K562 (cell line): ENCODE results near the gene TCF20. TPM values are rescaled to one million over a fixed set of nuclear protein-coding genes. Genes with fewer than 3 reads are reported as not detected.

Experiments
- ATAC-seq: fragments of 200-7000 bp; cut with Tn5 transposase; 3 replicates; pipeline ENCODE4 v1.9.1; 2020; ENCODE audit warnings: moderate library complexity
- BruUV-seq: library from RNA; stranded (reverse); fragments of 400-500 nt; replicated peaks from 2 replicates; lab custom pipeline; 2021; lab: Mats Ljungman, UMichigan
- CTCF ChIA-PET: fragments of 300-600 bp; formaldehyde crosslinking; extraction: SDS; loops from one replicate; lab custom pipeline; 2021; ENCODE audit warnings: low intra/inter-chr PET ratio; lab: Yijun Ruan, JAX
- POLR2A ChIA-PET: fragments of 300-600, 350-650 bp; sonication (Branson Sonifier 250); formaldehyde crosslinking; extraction: SDS; loops from one replicate; lab custom pipeline; 2021; ENCODE audit warnings: antibody characterized with exemption, inconsistent platforms; lab: Yijun Ruan, JAX
- DNase-seq, 4 experiments: peaks; one replicate each; pipeline versions ENCODE4 v3.0.0 to v3.0.0-alpha.2; 2011 to 2018; ENCODE audit warnings: low spot score in 3 of 4, mixed read lengths in 3 of 4; ENCODE audit errors: extremely low read depth in 1 of 4
- FAIRE-seq: peaks from 2 replicates; lab custom pipeline; 2011; peaks lifted over from hg19 to GRCh38; lab: Jason Lieb, UNC
- H2AFZ ChIP-seq: 2 replicates; pipeline ENCODE4 v1.6.0; 2011; ENCODE audit warnings: low read depth, low read length, control low read depth, inconsistent platforms
- H3K27ac ChIP-seq: fragments of 200-600 bp; 3 replicates; pipeline ENCODE4 v1.8.0; 2011; ENCODE audit warnings: low read depth, mild to moderate bottlenecking, control low read depth, inconsistent platforms, low read length, moderate library complexity, mixed read lengths; ENCODE audit errors: extremely low read depth
- H3K27me3 ChIP-seq, 2 experiments: fragments of 300-600 bp in 1 of 2; 2 replicates in 1 of 2; 3 replicates in 1 of 2; pipeline versions ENCODE4 v1.6.0 to v1.8.0; 2011; ENCODE audit warnings: inconsistent platforms in 2 of 2, low read length in 2 of 2, mild to moderate bottlenecking in 1 of 2, mixed read lengths in 1 of 2, moderate library complexity in 1 of 2; ENCODE audit not compliant: control insufficient read depth in 2 of 2, insufficient read depth in 2 of 2
- H3K36me3 ChIP-seq: fragments of 300-600 bp; 3 replicates; pipeline ENCODE4 v1.8.0; 2011; ENCODE audit warnings: mild to moderate bottlenecking, low read length, inconsistent platforms; ENCODE audit not compliant: control insufficient read depth, insufficient read depth
- H3K4me1 ChIP-seq, 2 experiments: fragments of 200-600 bp in 1 of 2; replicated peaks in 1 of 2; 2 replicates in 1 of 2; 3 replicates in 1 of 2; pipeline versions ENCODE4 v1.5.1 to v1.8.0; 2011; ENCODE audit warnings: inconsistent platforms in 2 of 2, low read length in 2 of 2, mild to moderate bottlenecking in 1 of 2, mixed read lengths in 1 of 2, moderate library complexity in 1 of 2; ENCODE audit not compliant: control insufficient read depth in 2 of 2, insufficient read depth in 2 of 2
- H3K4me2 ChIP-seq: 2 replicates; pipeline ENCODE4 v1.6.1; 2011; ENCODE audit warnings: low read length, control low read depth, inconsistent platforms, mixed read lengths; ENCODE audit not compliant: insufficient read depth
- H3K4me3 ChIP-seq: fragments of 200-600 bp; sonication (generic), shearing (Covaris generic); 2 replicates; pipeline ENCODE4 v1.5.1; 2016; ENCODE audit warnings: control low read depth, inconsistent platforms
- H3K79me2 ChIP-seq: fragments of 200-600 bp; 3 replicates; pipeline ENCODE4 v1.8.0; 2011; ENCODE audit warnings: low read length, inconsistent platforms; ENCODE audit not compliant: control insufficient read depth, insufficient read depth
- H3K9ac ChIP-seq, 2 experiments: 2 replicates each; pipeline versions ENCODE4 v1.6.0 to v1.6.1; 2011; ENCODE audit warnings: low read depth in 2 of 2, low read length in 2 of 2, control low read depth in 1 of 2, inconsistent platforms in 1 of 2, mild to moderate bottlenecking in 1 of 2, mixed read lengths in 1 of 2; ENCODE audit not compliant: insufficient read depth in 1 of 2
- H3K9me1 ChIP-seq: one replicate; pipeline ENCODE4 v1.6.0; 2011; ENCODE audit warnings: inconsistent platforms, mild to moderate bottlenecking, low read length, moderate library complexity; ENCODE audit not compliant: control insufficient read depth, insufficient read depth
- H3K9me3 ChIP-seq: replicated peaks from 2 replicates; pipeline ENCODE4 v1.5.1; 2011; ENCODE audit warnings: low read depth, low read length, inconsistent platforms; ENCODE audit not compliant: control insufficient read depth, insufficient read depth
- H4K20me1 ChIP-seq: replicated peaks from 2 replicates; pipeline ENCODE4 v1.6.1; 2011; ENCODE audit warnings: low read length, inconsistent platforms, mixed read lengths; ENCODE audit not compliant: control insufficient read depth, insufficient read depth
- ARNT ChIP-seq, 2 experiments: fragments of 450-650 bp; IDR thresholded peaks; 2 replicates each; pipeline ENCODE4 v1.6.1; 2016; ENCODE audit warnings: mild to moderate bottlenecking in 1 of 2
- ASH1L ChIP-seq: fragments of 450-650 bp; IDR thresholded peaks from 2 replicates; pipeline ENCODE4 v1.6.1; 2018; ENCODE audit warnings: borderline replicate concordance, mild to moderate bottlenecking, low read depth; ENCODE audit not compliant: partially characterized antibody
- POLR2AphosphoS5 ChIP-seq: IDR thresholded peaks from 2 replicates; pipeline ENCODE4 v1.6.1; 2011; ENCODE audit warnings: mild to moderate bottlenecking, low read depth, low read length, moderate library complexity; ENCODE audit not compliant: control insufficient read depth, insufficient read depth
- PTTG1 ChIP-seq: fragments of 450-650 bp; IDR thresholded peaks from 2 replicates; pipeline ENCODE4 v1.6.1; 2016; ENCODE audit warnings: low read depth, mild to moderate bottlenecking, missing genetic modification characterization, missing compliant biosample characterization
- ZBTB1 ChIP-seq: sonication (generic); formaldehyde crosslinking; IDR thresholded peaks from 2 replicates; pipeline ENCODE4 v1.8.1; 2023; ENCODE audit warnings: missing genetic modification reagents, low read depth, mild to moderate bottlenecking, borderline replicate concordance
- ZNF263 ChIP-seq: sonication (generic); formaldehyde crosslinking; IDR thresholded peaks from 2 replicates; pipeline ENCODE4 v1.8.0; 2022; ENCODE audit warnings: mild to moderate bottlenecking, missing genetic modification reagents, borderline replicate concordance
- WGBS: fragments of 100-300 bp; shearing (Covaris generic); methylation state at CpG from one replicate; pipeline ENCODE4 v1.1.6; 2016; ENCODE audit warnings: low coverage, mixed read lengths; ENCODE audit not compliant: insufficient coverage; ENCODE audit errors: missing lambda C conversion rate; 5-methylcytosine and 5-hydroxymethylcytosine counted together
- in situ Hi-C: fragments of 300-500 bp; cut with MboI; formaldehyde crosslinking; loops from 4 replicates; pipeline ENCODE4 v1.15.0; 2018; ENCODE audit warnings: inconsistent platforms, mixed read lengths
- intact Hi-C: fragments of 100-400 bp; cut with micrococcal nuclease; formaldehyde crosslinking; loops from 2 replicates; pipeline ENCODE4 v1.14.2; 2022
- polyA plus RNA-seq, 8 experiments: library from polyadenylated mRNA; depleted of rRNA in 4 of 8; stranded (reverse) in 5 of 8; unstranded in 3 of 8; fragments of >200 nt; fragmentation: Nextera tagmentation in 2 of 8; fragmentation: Illumina TruSeq in 1 of 8; extraction: Ambion mirVana in 2 of 8; extraction: Trizol in 1 of 8; gene quantifications; 2 replicates each; pipeline versions ENCODE4 v1.2.1 to v1.2.3, GENCODE V29; 2011 to 2014; ENCODE audit warnings: inconsistent platforms in 1 of 8, missing spikeins in 1 of 8
- total RNA-seq, 7 experiments: library from RNA; depleted of rRNA in 6 of 7; stranded (reverse); fragments of >200 nt in 6 of 7; fragmentation: Illumina TruSeq in 2 of 7; extraction: Trizol in 2 of 7; gene quantifications; 2 replicates each; pipeline versions ENCODE4 v1.2.1 to v1.2.3, GENCODE V29; 2011 to 2021; ENCODE audit warnings: low replicate concordance in 1 of 7
- TF ChIP-seq, protein P1 (sequence below): fragments of 250-450 bp; sonication (Bioruptor Pico); IDR thresholded peaks from 2 replicates; pipeline ENCODE4 v1.8.0; 2021; ENCODE audit warnings: mild to moderate bottlenecking, moderate library complexity

The TCF20 gene
- total and polyA plus RNA-seq, 9 of the 15 experiments (the other 6 are each of a cell fraction or from before 2014, with no cell fraction given) = 0.35 to 43.6 (median 17.5) TPM

DNA sequence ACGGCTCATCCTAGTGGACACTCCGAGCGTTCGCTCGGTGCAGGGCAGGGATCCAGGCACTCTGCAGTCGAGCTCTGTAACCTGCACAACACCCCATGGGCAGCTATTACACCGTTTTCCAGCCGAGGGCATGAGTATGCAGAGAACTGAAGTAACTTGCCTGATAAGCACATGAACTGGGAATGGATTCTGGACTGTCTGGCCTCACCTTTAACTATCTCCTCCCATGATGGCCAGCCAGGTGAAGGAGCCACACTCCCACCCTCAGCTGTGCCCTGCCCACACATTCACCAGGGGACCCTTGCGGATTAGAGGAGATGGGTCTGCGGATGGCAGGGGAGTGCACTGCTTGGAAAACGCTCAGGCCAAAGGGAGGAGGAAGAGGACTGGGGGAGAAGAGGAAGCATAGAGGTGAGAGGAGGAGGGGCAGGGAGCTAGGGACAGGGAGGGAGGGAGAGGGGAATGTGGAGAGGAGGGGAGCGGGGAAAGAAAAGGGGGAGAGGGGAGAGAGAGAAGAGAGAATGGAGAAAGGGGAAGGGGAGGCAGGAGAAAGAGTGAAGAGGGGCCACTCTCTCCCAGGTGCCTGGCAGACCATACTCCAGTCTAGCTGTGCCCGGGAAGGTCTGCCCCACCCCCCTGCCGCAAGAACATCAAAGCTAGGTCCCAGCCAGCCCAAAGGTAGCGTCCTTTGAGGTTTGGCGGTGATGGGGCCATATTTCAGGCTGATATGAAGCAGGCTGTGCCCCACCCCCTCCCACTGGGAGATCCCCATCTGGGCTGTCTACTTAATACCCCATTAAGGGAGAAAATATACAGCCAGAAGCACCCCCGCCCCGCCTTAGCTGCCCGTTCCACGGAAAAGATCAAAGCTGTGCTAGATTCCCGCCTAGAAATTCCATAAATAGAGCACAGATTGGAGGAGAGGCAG is 33.2 kb upstream of the TCF20 start:
- FAIRE-seq (no peak), DNase-seq (no peak), ATAC-seq (no peak)
- Histone ChIP-seq H3K4me1 (peaks cover 18 to 39% of the 10 kb centered on the region in 2 experiments), H4K20me1 (no peaks in the 10 kb centered on the region; the same call in 1 of the 2 replicates), H3K27ac (no peak overlapping the region), H3K79me2 (no peaks in the 10 kb centered on the region), H3K4me3 (no peak overlapping the region), H3K9me1 (no peaks in the 10 kb centered on the region), H3K9me3 (no peaks in the 10 kb centered on the region), H3K27me3 (peaks cover 0 to 13% of the 10 kb centered on the region in 2 experiments; a peak in 2 of 5 replicates), H3K9ac (no peak overlapping the region), H2AFZ (no peak overlapping the region), H3K36me3 (no peaks in the 10 kb centered on the region), H3K4me2 (no peak overlapping the region)
- no TSS peak for BruUV-seq
- ChIA-PET CTCF (no interaction called here), POLR2A (interaction anchor here (0.6 kb wide), 1 partner anchor 16 kb away, joined by 3 read pairs; no protein-coding TSS in a partner anchor)
- 8% methylated on average over 17 of the region's 21 CpGs for WGBS
- in situ Hi-C loops (no loop called here), intact Hi-C loops (no loop called here)
- TF ChIP-seq ZBTB1 (no peak), POLR2AphosphoS5 (no peak), ZNF263 (CRISPR knock-in tag) (peak; percentile 24; the same call in 1 of the 2 replicates), ASH1L (no peak), ARNT (IDR thresholded peaks at IDR 0.05) (no peak), PTTG1 (no peak)
- TF ChIP-seq, protein P1, sequence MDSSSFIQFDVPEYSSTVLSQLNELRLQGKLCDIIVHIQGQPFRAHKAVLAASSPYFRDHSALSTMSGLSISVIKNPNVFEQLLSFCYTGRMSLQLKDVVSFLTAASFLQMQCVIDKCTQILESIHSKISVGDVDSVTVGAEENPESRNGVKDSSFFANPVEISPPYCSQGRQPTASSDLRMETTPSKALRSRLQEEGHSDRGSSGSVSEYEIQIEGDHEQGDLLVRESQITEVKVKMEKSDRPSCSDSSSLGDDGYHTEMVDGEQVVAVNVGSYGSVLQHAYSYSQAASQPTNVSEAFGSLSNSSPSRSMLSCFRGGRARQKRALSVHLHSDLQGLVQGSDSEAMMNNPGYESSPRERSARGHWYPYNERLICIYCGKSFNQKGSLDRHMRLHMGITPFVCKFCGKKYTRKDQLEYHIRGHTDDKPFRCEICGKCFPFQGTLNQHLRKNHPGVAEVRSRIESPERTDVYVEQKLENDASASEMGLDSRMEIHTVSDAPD = no peak
